HG02759 (cell line): ENCODE results near the gene TEPSIN.

ENCODE experiments used
- ATAC-seq: cut with Tn5 transposase; IDR thresholded peaks from one replicate; pipeline ENCODE4 v1.9.1; 2021; ENCODE audit warnings: mild to moderate bottlenecking, moderate library complexity; ENCODE audit not compliant: unreplicated experiment

Gene TEPSIN

DNA sequence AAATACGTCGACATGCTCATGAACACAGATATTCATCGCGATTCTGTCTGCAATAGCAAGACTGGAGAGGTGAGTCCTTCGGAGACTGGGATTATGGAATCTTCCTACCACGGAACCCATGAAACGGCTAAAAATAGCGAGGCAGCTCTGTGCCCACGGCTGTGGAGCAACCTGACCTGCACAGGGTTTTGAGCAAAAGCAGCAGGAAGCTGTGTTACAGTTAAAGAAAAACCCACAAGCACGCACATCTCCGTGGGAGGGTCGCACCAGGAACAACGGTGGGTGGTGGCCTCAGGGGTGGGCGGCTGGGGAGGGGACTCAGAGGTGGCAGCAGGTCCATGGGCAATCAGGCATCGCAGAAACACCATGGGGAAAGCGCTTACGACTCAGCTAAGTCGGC, 31.4 kb upstream of the TEPSIN start:
- no peak for ATAC-seq

DNA sequence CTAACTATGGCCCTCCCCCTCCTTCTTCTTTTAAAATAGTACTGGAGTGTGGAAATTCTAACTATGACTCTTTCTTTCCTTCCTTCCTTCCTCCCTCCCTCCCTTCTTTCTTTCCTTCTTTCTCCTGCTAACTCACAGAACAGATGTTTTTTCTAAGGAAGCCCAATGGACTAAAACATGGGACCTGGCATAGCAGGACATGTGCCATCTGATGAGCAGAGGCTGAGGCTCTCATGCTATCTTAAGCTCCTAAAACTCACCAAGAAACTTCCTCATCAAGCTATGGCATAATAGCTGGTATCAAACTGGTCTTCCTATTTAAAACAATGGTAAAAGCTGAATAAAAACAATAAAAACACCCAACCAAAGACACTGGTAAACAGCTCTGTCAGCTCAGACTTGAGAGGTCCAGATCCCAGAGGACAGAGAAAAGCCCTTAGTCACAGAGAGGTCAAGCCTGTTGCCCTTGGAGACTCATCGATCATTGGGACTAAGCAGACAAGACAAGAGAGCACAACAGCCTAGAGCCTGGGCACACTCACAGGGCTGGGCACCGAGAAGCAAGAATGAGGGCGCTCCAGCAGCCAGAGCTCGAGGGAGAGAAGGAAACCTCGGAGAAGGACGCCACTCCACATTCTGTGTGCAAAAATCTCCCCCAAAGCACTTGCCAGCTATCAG, 28.7 kb upstream of the TEPSIN start:
- ATAC-seq: no peak

DNA sequence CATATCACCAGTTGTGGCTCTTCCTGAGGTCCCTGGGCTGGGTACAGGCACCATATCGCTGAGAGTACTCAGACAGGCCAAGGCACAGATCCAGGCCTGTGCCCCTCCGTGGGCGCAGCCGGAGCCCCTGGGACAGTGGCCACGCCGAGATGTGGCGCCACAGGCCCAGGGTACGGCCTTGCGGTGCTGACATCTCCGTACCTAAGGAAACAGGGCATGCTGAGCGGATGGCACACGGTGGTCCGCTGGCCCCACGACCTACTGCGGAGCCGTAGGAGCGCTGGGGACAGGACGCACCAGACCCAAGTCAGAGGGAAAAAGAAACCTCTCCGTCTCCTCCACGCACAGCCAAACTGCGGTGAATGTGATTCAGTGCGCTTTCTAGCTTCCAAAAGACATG, 26.7 kb upstream of the TEPSIN start:
- no peak for ATAC-seq

DNA sequence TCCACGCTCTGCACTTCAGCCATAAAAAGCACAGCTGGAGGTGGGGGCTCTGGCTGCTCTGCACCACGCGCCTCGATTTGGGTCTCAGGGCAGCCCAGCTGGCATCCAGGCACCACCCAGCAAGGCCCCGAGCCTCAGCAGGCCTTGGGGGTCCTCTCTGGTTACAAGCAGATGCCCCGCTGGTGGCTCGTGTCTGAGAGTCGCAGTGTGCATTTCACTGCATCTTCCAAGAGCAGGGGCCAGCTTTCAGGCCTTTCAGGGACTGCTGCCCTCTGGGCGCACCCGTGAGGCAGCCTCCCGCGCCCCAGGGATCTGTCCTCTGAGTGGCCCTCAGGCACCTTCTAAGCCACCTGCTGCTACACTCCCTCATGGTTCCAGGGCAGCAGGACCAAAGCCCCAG, 25.8 kb upstream of the TEPSIN start:
- no peak for ATAC-seq

DNA sequence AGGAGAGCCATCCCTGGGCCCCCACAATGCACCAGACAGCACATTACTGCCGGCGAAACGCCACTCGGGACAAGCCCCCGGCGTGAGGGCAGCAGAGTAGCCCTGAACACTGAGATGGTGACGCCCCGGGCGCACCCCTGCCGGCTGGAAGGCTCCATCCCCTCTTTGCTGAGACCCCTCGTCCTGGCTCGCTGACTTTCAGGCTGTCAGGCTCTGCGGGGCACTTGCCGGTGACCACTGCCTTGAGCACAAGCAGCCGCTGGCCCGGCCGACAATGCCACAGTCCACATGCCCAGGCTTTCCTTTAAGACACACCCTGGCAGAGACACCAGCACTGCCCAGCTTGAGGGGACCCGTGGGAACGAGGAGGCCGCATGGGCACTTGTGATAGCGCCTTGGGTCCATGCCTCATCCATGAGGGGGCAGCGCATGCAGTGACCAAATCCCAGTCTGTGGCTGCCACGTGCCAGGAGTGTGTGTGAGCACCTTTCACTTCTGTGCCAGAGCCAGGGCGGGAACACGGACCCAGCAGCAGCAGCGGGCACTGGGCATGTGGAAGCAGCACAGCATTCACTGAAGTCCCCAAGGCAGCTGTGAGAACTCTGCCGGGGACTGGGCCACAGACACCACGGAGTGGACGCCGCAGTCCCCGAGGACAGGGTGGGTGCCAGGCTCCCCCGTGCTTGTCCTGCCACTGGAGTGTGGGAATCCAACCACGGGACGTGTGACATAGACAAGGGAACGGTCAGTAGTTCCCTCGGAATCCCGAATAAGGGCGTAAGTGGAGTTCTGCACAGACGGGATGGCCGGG, 24.7 kb upstream of the TEPSIN start:
- ATAC-seq: no peak

DNA sequence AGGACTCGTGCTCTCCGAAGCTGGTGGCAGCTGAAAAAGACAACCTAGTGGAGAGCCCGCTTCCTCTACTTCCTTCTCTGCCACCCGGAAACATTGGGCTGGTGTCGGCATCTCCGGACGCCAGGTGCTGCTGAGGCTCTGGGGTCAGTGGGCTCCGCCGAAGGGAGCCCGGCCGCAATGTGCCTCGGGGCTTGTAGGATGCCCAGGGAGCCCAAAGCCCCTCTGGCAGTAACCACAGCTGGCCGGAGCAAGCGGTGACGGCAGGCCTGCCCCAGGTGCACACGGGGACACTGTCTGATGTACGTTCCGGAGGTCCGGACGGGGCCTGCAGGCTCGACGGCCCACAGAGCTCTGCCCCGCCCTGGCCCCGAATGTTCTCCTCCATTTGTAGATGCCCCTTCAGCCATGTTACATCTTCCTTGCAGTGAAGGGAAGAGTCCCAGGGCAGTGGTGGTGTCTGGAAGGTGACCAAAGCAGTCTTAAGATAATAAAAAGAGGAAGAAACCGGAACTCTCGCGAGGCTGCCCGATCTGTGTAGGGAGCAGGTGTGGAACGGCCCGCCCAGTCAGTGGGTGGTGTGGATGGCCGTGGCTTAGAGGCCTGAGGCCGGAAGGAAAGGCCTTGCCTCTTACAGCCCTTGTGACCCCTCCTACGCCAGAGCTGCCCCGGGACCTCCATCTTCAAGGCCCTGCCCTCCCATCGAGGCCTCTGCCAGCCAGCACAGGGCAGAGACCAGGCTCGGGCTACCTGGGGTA, 22.9 kb upstream of the TEPSIN start:
- no peak for ATAC-seq

DNA sequence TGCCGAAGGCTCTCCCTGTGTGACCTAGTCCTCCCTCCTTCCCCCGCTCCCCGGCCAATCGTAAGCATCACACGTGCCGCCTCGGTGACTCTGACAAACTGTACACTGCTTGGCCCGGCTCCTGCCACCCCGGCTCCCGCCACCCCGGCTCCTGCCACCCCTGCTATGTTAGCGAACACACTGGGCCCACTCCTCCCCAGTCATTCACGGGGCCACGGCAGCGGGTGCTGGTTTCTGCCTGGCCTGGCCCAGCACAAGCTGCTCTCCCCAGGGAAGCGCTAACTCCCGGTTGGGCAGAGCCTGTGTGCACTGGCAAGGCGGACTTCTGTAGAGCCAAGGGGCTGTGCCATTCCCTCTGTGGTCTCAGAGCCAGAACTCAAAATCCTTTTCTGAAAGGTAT, 22.2 kb upstream of the TEPSIN start:
- no peak for ATAC-seq

DNA sequence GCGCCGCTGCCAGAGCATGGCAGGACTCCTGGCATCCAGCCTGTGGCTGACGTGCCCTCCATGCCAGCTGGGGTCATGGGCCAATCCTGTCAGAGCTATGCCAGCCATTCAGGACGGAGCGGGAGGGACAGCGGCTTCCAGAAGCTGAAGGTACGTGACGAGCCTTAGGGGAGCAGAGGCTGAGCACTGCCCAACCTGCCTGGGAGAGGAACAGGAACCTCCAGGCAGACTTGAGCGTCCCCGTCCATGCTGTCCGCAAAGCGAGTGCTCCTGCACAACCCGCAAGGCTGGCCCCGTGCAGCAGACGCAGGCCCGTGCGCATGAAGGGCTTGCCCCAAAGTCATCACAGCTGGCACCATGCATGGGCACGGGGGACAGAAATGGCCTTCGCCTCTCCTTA, 21.8 kb upstream of the TEPSIN start:
- ATAC-seq: no peak

DNA sequence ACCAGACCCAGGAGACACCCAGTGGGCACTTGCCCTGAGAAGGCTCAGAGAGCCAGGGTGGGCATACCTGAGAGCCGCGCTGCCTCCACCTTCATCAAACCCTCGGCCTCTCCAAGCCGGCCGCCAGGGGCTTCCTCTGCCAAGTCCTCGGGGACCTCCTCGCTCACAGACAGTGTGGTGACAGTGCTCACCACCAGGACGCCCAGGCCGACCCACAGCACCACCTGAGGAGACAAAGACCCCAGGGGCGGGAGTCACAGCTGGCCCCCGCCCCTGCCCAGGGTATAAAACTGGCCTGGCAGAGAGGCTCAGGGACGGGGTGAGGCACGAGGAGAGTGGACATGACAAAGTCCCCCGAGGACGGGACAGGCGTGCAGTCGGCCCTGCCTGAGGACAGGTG, 21.3 kb upstream of the TEPSIN start:
- no peak for ATAC-seq

DNA sequence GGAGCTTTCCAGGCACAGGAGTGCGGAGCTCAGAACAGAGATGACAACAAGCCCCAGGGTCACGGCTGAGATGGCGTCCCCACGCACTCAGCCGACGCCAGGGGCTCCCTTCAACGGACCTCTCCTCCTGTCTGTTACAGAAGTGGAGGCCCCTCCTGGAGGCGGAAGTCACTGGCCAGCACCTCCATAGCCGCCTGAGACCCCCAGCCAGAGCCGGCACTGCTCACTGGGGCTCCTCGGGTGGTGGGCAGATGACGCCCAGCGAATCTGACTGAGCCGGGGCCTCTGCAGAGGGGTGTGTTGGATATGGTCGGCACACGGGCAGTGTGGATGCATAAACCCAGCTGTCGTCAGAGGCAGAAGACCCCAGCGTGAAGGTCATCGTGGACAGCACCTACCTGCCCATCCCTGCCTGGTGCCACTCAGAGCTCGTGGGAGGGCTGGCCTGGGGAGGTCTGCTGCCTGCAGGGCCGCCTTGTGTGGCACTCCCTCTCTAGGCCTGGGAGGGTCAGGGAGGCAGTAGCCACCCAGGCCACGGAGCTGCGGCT, 20.3 kb upstream of the TEPSIN start:
- ATAC-seq: no peak

DNA sequence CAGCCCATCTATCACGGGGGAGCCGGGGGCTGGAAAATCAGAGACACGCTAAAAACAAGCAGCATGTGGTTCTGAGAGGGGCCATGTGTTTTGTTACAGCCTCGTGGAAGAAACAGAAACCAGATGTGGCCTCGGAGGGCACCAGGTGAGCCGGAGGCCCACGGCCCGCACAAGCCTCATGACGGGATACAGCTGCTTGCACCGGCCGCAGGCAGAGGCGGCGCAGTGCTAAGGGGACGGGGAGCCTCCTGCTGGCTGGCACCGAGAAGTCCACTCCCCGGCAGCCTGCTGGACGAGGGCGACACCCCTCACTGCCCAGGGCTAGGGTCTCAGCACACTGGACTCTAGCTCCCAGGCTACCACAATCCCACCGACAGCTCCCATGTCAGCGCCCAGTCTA, 19.4 kb upstream of the TEPSIN start:
- ATAC-seq: no peak

DNA sequence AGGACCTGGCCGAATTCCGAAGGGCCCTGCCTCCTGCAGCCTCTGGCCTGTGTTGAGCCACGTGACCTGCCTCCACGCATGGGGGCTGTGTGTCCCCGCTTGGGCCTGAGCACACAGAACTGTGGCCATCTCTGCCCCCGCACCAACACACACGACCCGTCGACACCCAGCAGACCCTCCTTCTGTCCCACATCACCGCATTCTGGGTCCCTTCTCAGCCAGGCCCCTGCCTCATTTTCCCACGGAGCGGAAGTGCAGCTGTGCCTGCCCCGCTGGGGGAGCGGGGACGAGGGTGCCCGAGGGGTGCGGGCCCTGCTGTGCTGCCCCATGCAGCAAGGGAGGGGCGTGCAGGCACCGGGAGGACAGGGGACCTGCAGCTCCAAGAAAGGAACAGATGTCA, 18.7 kb upstream of the TEPSIN start:
- ATAC-seq: no peak

DNA sequence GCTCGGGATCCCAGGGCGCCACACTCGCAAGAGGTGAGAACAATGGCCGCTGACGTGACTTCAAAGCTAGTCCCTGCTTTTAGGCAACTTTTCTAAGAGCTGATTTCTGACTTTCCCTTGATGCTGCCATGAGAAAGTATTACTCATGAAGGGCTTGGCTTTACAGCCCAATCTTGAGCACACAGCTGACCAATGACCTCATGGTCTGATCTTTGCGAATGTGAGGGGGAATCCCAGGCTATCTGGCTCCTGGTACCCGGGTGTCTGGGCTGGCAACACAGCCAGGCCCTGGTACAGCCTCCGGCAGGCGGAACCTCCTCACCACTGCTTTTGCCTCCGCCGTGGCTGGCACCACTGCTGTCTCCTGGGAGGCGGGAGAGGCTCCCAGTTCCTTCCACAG, 17.8 kb upstream of the TEPSIN start:
- no peak for ATAC-seq

DNA sequence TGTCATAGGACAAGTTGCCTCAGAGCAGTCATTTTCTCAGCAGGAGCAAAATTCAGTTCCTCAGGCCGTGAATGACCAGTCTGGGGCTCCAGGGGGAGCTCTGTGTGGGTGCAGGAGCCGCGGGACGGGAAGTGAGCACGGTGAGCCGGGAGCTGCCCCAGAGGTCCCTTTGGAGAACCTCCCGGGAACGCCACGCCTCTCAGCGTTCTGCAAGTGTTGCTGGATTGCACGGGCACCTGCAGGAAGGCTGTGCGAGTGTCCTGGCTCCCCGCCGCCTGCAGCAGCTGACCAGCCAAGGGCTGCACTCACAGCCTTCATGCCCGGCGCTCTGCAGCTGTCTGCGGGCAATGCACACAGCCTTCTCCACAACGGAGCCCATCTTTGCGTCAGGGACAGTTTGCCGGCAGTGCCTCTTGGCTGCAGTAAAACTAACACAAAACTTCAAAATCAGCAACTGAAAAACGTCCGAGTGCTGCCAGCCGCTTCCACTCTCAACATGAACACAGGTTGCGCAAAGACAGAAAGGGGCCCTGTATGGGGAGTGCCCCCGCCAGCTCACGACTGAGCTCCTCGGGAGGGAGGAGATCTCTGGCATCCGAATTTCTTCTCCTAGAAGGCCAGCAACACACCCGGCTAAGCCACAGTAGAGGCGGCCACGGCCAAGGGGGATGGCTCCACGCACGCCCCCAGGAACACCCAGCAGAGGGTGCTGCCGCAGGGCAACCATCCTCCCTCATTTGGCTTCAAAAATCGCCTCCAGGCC, 16.3 kb upstream of the TEPSIN start:
- ATAC-seq: no peak

DNA sequence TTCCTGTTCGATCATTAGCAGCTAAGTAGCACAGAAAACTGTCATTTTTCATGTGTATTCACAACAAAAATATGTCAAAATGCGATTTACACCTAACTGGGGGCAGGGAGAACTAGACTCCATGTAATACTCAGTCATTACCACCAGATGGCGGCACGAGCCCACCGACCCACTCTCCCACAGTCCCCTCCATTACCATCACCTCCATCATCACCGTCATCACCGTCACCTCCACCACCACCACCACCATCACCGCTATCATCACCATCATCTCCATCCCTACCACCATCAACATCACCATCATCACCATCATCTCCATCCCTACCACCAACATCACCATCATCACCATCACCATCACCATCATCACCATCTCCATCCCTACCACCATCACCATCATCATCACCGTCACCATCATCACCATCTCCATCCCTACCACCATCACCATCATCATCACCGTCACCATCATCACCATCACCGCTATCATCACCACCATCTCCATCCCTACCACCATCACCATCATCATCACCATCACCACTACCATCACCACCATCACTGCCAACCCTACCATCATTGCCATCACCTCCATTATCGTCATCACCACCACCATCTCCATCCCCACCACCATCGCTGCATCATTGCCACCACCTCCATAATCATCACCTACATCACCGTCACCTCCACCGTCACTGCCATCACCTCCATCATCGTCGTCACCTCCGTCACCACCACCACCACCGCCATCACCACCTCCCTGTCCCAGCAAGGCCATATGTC, 14.7 kb upstream of the TEPSIN start:
- ATAC-seq: no peak

DNA sequence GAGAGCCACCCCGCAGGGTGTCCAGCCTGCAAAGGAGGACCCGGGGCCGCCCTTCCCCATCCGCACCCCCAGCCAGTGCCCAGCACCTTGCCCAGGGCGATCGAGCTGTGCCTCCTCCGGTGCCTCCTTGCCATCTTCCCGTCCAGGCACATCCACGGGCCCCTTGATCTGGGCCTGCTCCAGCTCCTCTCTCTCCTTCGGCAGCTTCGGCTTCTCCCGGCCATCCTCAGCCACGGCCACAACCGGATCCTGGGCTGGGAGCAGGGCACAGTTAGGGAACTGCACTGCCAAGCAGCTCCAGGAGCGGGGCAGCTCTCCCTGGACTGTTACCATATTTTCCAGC, 14.1 kb upstream of the TEPSIN start:
- no peak for ATAC-seq

DNA sequence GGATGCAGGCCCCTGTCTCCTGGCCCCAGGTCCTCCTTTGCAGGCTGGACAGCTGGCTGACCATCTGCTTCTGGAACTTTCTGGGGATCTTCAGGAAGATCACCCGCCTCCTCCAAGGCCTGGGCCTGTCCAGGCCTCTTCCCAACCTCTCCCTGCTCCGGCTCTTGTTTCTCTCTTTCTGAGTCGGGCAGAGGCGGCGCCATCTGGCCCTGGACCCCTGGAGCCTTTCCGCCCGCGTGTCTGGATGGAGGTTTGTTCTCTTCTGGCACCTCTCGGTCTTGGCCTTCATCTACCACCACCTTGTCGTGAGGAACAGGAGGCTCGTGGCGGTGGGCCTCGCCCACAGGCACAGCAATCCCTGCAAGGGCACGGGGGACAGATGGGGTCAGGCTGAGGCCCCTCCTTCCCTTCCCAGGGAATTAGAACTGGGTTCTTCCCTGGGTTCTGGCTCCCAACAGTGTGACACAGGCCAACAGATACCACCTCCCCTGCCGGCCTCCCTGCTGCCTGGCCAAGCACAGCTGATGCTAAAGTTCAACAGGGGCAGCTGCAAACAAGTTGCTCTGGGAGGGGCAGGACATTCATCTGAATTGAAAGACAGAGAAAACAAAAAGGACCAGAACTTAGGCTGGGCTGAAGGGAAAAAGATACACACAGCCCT, 13.6 kb upstream of the TEPSIN start:
- ATAC-seq: no peak

DNA sequence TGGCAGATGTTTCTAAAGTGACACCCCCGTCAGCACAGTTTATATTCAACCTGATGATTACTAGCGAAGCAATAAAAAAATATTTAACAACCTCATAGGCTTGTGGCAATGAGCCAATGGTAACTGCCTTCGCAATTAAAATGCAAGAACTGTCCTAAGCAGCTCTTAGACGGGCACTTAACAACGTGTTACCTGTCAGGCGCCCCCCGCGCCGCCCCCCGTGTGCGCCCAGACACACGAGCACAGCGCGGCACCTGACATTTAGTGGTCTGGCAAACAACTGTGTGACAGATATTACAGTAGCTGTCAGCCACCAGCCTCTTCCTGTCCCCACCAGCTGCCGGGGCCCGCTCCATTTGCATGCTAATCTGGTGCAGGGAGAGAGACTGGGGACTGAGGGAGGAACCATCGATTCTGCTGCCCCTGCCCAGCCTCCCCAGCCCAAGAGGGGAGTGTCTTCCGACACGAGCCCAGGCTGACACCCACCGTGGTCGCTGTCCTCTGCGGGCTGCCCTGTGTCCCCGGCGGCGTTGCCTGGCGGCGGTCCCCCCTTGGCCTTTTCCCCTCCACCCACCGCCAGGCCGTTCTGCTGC, 12.9 kb upstream of the TEPSIN start:
- ATAC-seq: no peak

DNA sequence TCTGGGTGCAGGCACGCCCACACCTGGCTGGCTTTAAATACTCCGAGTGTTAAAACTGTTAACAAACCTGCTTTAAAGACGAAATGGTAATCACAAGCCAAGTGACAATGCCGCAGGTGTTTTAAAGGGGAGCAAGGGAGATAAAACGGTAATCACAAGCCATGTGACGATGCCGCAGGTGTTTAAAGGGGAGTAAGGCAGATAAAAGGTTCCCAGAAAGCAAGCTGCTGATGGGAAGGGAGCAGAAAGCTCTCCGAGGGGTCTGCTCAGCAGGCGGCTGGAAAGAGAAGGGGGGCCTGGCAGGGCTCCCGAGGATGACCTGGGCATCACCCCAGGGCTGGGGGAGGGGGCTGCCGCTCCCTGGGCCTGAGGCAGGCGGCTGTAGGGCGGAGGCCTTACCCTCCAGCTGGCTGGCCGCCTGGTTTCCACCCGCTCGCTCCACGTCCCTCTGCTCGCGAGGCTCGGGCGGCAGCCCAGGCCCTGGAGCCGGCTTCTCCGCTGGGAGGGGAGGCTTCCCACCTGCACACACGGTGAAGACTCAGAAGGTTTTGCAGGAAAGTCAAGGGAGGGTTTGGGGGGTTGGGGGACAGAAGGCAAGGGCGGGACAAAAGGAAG, 12.3 kb upstream of the TEPSIN start:
- no peak for ATAC-seq
